GM19240 (cell line): ENCODE results near the gene PLXNB1.
"Not testable (repeated sequence)": the region's sequence is repeated elsewhere in the genome, so short reads cannot be mapped to it uniquely, and the experiment has no call there.

ENCODE experiments used
- DNase-seq: peaks from one replicate; pipeline ENCODE4 v3.0.0; 2011; ENCODE audit warnings: low spot score; ENCODE audit not compliant: insufficient read length

Gene PLXNB1, protein sequence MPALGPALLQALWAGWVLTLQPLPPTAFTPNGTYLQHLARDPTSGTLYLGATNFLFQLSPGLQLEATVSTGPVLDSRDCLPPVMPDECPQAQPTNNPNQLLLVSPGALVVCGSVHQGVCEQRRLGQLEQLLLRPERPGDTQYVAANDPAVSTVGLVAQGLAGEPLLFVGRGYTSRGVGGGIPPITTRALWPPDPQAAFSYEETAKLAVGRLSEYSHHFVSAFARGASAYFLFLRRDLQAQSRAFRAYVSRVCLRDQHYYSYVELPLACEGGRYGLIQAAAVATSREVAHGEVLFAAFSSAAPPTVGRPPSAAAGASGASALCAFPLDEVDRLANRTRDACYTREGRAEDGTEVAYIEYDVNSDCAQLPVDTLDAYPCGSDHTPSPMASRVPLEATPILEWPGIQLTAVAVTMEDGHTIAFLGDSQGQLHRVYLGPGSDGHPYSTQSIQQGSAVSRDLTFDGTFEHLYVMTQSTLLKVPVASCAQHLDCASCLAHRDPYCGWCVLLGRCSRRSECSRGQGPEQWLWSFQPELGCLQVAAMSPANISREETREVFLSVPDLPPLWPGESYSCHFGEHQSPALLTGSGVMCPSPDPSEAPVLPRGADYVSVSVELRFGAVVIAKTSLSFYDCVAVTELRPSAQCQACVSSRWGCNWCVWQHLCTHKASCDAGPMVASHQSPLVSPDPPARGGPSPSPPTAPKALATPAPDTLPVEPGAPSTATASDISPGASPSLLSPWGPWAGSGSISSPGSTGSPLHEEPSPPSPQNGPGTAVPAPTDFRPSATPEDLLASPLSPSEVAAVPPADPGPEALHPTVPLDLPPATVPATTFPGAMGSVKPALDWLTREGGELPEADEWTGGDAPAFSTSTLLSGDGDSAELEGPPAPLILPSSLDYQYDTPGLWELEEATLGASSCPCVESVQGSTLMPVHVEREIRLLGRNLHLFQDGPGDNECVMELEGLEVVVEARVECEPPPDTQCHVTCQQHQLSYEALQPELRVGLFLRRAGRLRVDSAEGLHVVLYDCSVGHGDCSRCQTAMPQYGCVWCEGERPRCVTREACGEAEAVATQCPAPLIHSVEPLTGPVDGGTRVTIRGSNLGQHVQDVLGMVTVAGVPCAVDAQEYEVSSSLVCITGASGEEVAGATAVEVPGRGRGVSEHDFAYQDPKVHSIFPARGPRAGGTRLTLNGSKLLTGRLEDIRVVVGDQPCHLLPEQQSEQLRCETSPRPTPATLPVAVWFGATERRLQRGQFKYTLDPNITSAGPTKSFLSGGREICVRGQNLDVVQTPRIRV (N-terminal part only)

DNA sequence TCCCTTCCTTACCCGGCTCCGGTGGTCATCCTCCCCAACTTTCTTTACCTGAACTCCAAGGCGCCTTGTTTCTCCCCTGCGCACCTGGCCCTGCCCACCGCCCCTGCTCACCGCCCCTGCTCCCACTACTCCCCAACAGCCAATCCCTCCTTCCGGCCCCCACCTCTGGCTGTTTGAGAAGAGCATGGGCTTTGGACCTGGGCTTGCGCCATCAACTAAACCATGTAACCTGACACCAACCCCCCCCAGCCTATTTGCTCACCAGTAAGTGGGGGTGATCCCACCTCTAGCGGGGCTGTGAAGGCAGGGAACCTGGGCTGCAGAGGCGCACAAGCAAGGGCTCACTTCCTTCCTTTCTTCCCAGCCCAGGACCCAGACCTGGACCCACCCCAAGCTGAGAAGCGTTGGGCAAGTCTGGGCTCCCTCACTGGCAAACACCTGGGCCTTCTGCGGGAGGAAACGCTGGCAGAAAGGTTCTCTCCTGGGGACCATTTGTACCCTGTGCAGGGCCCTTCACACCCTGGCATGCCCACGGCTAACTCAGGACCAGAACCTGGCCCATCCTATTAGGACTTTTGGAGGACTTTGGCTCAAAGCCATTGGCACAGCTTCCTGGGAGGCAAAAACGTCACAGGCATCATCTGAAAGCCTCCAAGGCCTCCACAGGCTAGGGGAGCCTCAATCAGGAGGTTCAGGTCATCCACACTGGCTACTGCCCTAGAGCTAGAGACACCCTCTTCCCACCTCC lies at the start of gene PLXNB1:
Gene PLXNB1, minus strand, starts transcription at position 127 of the 748 bp plus-strand sequence. CDS start 5,475 bp downstream, outside the sequence.
- no peak for DNase-seq

DNA sequence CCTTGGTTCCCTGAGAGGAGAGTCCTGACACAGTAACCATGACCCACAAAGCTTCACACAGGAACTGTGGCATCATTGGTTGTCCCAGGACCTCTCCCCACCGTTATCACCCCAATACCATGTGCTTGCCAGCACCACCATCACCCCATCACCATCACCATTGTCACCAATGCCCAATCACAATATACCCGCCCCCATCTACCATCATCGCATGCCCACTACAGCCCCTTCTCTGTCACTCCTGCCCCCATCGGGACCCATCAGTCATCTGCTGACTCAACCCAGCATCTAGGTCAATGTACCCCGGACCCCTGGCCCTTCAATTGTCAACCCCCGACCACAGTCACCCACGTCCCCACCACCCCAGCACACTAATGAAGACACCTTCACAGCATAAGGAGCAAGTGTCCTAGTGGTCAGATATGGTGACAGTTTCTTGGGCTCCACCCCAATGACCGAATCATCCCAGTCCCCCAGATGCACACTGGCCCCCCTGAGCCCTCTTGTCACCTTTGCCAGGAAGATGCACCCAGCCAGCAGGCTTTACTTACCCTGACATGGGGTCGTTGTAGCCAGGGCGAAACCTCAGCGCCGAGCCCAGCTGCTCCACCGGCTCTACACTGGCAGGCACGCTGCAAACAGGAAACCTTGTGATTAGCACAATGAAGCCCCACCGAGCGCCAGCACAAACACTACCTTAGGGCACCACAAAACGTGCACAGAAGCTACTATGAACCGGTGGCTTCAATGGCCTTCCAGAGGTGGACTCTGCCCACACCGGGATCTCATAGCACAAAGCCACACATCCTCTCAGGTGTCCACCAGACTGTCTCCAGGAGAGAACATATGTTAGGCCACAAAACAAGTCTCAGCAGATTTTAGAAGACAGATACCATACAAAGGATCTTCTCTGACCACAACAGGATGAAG lies 49.0 kb upstream of the PLXNB1 start:
- DNase-seq: no peak

DNA sequence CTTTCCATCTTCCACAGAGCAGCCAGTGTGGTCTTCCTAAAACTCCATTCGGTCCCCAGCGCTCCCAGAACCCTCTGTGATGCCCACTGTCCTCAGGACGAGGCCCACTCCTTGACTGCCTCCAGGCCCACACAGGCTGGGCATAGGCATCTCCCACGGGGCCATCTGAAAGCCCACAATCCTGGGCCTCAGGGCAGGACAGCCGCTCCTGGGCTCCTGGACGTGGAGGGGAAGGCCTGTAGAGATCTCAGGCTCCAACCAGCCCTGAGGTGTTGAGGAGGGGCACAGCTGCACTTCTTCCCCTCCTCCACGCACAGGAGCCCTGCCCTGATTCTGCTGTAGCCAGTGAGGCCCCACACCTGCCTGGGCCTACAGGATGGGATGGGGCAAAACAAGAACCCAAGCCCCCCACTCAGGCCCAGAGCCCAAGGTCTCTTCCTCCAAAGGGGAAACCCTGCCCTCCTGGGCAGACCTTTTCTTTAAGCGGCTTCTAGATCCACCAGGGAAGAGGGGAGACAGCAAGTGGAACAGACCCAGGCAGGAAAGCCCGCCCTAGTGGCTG lies 48.2 kb upstream of the PLXNB1 start:
- no peak for DNase-seq

DNA sequence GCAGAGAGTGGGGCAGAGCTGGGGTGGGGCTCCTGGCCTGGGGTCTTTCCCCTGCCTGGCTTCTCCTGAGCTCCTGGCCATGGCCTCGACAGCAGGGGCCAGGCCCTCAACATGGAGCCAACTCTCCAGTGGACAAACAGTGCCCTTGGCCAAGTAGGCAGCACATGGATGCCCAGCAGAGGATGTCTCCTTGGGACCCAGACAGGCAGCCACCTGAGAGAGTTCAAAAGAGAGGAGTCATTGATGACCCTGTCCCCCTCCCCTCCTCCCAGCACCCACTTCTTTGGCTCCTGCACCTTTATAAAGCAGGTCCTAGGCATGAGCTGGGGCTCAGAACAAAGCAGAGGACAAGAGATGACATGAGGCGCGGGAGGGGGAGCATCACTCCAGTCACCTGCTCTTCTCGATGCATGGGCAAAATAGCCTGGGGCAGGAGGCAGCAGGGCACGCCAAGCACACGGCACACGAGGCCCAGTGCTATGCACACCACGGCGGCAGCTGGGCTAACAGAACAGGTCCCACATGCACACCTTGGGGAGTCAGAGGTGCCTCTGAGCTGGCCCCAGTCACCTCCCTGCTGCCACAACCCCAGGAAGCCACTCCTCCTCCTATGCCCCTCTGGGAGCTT lies 46.7 kb upstream of the PLXNB1 start:
- DNase-seq: no peak

DNA sequence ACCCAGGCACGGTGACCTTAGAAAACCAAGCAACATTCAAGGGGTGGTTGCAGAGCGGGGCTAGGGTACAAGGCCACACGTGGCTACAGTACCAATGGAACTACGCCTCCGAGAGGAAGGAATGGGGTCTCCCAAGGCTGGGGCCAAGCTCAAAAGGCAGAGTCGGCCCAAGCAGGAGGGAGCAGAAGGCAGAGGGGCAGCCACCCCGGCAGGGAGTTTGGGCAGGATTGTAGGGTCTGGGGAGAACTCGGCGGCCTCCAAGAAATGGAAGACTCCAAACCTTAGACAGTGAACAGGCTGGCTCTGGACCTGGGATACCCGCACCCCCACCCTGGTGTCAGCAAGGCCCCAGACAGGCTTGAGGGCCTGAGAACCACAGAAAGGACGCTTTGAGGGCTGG lies 45.3 kb upstream of the PLXNB1 start:
- DNase-seq: no peak

DNA sequence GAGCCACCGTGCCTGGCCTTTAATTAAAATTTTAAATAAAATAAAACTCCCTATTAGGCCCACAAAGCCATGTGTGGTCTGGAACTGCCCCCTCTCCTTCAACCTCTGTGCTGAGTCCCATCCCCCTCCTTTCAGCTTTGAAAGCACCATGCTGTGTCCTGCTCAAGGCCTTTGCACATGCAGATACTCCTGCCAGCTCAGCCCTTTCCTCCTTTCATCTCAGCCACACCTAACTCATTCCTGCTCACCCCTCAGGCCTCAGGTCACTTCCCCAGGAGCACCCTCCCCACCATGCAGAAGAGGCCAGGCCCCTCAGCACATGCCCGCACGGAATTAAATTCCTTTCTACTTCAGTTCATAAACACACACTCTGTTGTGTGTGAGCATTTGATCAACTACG lies 44.7 kb upstream of the PLXNB1 start:
- no peak for DNase-seq

DNA sequence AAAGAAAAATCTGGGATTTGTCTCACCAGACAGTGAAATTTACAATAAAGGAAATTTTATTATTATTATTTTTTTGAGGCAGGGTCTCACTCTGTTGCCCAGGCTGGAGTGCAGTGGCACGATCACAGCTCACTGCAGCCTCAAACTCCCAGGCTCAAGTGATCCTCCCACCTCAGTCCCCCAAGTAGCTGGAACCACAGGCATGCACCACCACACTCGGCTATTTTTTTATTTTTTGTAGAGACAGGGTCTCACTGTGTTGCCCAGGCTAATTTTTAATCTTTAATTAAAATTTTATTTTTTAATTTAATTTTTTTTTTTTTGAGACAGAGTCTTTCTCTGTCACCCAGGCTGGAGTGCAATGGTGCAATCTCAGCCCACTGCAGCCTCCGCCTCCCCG lies 44.1 kb upstream of the PLXNB1 start:
- DNase-seq: not testable (repeated sequence)

DNA sequence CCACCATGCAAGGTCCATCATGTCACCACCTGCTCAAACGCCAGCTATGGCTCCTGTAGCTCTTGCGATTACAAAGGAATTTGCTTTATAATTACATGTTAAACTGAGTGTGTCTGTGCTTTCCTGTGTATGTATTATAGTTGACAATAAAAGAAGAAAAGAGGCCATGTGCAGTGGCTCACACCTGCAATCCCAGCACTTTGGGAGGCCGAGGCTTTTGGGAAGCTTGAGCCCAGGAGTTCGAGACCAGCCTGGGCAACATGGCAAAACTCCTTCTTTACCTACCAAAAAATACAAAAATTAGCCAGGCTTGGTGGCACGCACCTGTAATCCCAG lies 43.7 kb upstream of the PLXNB1 start:
- DNase-seq: no peak

DNA sequence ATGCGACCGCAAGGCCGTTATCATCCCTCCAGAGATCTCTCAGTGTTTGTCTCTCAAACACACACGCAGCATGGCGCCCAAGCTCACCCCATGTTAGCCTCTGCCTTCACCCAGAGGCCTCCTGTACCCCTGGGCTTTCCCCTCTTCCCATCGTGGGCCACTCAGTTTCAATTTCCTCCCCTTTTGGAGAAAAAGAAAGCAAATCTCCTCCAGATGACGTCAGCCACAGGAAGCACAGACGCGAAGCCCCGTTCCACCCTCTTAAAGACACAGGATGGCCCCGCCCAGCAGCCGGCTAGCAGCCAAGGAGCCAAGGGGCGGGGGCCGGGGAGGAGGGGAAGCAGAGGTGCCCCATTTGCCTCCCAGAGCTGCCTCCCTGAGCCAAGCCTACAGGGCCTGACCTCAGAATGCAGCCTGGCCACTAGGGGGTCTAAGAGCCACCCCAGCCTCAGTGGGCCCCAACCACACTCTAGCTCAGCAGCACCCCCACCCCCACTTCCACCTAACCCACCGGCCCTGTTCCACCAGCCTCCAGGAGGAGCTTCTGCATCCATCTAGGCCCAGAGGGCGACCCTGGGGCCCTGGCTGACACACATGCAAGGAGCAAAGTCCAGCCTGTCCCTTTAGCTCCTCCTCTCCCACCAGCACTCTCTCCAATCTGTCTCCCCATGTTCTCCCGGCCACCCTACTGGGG lies 43.2 kb upstream of the PLXNB1 start:
- DNase-seq: peak; percentile 91

DNA sequence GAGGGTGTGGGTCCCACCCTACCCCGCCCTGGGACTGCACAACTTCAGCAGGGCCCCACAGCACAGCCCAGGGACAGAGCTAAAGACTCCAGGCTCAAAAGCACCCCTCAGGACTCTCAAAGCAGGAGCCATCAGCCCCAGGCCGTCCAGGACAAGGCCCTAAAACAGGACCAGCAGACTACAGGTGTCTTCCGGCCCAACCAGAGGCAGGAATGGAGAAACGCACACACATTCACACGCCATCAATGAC lies 42.7 kb upstream of the PLXNB1 start:
- no peak for DNase-seq

DNA sequence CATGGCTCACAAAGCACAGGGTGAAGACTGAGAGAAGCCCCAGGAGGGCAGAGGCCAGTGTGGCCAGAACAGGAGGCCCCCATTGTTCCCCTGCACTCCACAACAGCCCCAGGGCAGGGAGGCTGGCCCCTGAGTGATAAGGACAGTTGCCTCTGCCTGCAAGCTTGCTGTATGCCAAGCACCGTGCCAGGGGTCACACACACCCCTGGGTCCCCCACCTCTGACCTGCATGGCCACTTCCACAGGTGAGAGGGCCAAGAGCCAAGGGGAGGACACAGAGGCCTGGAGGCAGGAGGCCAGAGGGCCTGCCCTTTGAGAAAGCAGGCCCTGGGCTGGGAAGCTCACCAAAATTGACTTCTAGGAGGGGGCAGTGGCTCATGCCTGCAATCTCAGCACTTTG lies 40.4 kb upstream of the PLXNB1 start:
- DNase-seq: no peak

DNA sequence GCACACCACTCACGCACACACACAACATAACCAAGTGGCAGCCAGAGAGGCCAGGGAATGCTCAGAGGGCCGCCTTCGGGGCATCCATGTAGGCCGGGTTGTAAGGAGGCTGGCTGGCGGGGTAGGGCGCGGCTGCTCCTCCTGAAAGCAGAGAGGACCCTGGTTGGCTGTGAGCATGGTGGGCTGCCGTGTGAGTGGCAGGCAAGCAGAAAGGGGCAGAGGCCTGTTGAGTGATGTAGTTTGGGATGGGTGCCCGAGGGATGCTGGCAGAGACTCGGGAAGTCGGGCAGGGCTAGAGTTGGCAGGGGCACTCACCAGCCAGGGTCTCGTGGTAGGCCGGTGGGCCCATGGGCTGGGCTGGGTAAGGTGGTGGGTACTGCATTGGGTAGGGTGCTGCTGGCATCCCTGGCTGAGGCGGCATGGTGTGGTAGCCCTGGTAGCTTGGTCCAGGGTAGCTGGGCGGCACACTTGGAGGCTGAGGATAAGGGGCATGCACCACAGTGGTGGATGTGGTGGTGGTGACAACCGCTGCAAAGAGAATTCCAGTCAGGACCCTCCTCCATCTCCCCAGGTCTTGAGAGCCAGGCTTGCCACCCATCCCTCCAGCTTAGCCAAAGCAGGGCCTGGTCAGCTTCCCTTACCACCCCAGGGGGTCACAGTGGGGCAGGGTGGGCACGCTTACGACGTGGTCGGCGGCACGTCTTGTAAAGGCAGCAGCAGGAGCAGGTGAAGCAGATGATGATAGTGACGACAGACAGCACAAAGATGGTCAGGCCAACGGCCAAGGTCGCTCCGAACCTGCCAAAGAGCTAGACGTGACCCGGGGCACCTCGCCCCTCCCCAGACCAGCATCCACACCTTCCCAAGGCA lies 39.4 kb upstream of the PLXNB1 start:
- DNase-seq: no peak

DNA sequence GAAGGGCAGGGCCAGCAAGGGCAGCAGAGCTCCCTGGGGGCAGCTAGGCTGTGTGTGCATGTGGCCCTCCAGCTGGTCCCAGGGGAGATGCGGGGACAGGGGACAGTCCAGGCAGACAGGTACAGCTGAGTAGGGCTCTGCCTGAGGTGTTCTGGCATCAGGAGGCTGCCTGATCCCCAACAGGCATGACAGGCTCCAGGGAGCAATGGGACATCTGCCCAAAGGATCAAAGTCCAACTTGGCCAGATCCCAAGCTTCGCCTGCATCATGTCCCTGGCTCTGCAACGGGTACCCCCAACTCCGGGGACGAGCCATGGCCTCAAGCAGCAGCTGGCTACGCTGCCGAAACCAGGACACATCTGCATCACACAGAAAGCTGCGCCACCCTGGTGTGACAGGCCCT lies 38.4 kb upstream of the PLXNB1 start:
- DNase-seq: no peak

DNA sequence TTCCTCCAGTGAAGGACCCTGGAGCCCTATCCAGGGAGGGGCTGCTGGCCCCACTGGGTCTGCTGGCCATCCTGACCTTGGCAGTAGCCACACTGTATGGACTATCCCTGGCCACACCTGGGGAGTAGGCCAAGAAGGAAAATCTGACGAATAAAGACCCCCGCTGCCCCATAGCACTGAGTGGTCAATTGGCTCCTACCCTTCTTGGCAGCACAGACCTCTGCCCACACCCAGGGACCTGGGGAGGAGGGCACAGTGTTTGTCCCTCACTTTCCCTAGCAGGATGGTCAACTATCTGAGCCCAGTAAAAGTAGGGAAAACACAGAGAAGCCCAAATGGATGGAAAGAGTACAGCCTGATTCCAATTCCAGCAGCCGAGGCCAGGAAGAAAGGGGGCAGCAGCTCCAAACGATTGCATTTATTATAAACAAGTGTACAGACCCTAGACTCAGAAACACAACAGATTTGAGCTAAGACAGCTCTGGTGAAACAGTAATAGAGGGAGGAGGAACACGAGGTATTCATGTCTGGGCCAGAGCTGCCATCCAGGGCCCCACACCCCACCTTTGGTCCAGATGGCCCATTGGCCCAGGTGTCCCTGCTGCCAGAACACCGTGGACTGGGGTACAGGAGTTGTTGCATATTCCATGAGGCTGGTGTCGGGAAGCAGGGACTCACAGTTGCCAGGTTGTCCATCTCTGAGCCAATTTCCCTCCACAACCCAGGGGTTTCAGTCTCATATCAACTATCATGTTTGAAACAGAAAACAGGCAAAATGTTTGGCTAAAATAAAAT lies 37.8 kb upstream of the PLXNB1 start:
- DNase-seq: no peak

DNA sequence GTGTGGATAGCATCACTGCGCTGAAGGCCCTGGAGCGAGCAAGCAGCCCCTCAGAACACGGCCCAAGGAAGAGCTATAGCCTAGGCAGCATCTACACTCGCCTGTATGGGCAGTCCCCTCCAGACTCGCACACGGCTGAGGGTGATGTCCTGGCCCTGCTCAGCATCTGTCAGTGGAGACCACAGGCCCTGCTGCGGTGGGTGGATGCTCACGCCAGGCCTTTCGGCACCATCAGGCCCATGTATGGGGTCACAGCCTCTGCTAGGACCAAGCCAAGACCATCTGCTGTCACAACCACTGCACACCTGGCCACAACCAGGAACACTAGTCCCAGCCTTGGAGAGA lies 37.2 kb upstream of the PLXNB1 start:
- no peak for DNase-seq

DNA sequence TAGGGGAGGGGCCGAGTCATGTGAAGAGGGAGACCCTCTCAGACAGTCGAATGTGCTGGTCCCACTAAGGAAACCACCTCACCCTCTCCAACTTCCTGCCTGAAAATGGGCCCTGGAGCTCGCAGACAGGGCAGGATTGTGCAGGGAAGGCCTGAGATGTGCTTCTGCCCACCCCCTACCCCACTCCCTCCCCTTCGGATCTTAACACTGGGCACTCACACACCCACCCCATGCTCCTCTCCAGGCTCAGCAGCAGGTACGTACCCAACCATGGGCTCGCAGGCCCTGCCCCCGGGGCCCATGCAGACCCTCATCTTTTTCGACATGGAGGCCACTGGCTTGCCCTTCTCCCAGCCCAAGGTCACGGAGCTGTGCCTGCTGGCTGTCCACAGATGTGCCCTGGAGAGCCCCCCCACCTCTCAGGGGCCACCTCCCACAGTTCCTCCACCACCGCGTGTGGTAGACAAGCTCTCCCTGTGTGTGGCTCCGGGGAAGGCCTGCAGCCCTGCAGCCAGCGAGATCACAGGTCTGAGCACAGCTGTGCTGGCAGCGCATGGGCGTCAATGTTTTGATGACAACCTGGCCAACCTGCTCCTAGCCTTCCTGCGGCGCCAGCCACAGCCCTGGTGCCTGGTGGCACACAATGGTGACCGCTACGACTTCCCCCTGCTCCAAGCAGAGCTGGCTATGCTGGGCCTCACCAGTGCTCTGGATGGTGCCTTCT lies 36.7 kb upstream of the PLXNB1 start:
- DNase-seq: no peak
